GM21360 (cell line): ENCODE measurements around the gene SYNE3.

ENCODE experiments used
- ATAC-seq: cut with Tn5 transposase; IDR thresholded peaks from one replicate; pipeline ENCODE4 v1.9.1; 2021; ENCODE audit warnings: mild to moderate bottlenecking, moderate library complexity; ENCODE audit not compliant: unreplicated experiment

The SYNE3 gene, protein sequence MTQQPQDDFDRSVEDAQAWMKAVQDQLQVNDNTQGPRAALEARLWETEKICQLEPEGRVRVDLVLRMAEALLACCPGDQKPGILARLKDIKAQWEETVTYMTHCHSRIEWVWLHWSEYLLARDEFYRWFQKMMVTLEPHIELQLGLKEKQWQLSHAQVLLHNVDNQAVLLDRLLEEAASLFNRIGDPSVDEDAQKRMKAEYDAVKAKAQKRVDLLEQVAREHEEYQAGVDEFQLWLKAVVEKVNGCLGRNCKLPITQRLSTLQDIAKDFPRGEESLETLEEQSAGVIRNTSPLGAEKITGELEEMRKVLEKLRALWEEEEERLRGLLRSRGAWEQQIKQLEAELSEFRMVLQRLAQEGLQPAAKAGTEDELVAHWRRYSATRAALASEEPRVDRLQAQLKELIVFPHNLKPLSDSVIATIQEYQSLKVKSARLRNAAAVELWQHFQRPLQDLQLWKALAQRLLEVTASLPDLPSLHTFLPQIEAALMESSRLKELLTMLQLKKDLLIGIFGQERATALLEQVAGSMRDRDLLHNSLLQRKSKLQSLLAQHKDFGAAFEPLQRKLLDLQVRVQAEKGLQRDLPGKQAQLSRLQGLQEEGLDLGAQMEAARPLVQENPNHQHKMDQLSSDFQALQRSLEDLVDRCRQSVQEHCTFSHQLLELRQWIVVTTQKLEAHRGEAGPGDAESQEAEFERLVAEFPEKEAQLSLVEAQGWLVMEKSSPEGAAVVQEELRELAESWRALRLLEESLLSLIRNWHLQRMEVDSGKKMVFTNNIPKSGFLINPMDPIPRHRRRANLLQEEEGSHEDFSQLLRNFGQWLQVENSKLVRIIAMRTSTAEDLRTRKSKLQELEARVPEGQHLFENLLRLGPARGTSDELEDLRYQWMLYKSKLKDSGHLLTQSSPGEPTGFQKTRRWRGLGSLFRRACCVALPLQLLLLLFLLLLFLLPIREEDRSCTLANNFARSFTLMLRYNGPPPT

DNA sequence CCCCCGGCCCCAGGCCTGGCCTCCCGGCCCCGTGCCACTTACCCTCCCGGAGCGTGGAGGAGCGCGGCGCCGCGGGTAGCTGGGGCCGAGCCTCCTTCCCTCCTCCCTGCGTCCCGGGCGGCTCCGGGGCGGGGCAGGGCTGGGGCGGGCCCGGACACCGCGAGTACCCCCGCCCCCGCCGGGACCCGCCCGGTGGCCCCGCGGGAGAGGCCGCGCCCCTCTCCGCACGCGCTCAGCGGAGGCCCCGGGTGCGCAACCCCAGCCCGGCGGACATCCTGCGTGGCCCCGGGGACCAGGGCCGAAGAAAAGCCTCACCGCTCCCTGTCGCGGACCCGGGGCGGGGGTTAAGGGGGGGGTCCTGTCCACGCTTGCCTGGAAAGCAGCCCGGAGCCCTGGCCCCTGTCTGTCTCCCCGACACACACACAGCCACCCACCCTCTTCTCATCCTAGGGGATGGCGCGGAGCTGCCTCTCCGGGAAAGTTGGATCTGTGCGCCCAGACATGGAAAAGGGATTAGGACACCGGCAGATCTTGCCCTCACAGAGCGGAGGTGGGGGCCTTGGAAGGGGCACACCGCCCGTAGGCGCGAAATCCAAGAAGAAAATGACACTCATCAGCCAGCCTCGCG, at the start of gene SYNE3:
SYNE3 (minus strand) TSS at position 97 of the 628 bp plus-strand sequence. CDS start 40,829 bp downstream, outside the sequence.
- peak; percentile 40 for ATAC-seq

DNA sequence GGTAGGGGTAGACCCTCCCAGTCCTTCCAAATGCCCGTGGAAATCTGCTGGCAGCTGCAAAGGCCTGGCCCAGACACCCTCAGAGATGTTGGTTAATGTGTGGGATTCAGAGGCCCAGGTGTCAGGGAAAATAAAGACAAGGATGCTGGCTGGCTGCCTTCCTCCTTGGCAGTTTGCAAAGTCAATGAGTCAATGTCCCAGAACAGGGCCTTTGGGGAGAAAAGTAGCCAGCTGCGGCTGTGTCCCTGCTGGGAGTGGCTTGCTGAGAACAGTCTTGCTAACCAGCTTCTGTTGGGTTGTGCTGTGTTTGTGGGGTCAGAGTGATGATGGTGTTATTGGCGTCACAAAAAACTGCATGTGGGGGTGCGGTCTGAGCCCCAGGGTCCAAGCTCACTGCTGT, 47.6 kb upstream of the SYNE3 start:
- no peak for ATAC-seq

DNA sequence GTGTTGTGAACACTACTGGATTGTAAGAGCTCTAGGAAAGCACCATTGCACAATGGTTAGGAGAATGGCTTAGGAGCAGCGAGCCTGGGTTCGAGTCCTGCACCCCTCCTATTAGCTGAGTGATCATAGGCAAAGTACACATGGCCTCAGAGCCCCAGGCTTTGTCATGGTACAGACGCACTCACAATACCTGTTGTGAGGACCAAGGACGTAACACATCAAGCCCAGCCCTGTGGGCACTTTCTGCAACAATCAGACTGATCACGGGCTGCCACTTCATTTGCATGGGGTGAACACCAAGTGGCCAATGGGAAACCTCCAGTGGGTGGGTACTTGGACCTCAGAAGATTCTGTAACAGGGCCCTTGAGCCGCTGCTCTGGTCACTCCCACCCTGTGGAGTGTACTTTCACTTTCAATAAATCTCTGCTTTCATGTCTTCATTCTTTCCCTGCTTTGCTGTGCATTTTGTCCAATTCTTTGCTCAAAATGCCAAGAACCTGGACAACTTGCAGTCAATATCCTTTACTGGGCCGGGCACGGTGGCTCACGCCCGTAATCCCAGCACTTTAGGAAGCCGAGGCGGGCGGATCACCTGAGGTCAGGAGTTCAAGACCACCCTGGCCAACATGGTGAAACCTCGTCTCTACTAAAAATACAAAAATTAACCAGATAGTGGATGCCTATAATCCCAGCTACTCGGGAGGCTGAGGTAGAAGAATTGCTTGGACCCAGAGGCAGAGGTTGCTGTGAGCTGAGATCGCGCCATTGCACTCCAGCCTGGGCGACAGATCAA, 46.6 kb upstream of the SYNE3 start:
- ATAC-seq: no peak

DNA sequence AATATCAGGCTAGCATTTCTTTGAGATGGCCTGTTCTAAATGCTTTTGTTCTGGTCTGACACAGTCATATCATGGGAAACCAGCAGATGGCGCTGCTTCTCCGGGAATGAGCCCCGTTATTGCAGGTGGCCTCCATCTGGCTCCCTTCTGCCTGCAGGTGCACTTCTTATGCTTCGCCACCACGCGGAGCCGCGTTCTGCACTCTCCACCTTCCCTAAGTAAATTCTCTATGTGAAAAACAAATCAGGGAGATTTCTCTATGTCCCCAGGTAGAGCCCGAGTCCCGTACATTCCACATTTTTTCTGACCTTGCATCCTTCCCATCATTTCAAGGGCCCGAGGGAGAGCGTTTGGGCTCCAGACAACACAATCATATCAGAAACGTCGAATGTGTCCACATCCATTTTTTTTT, 44.6 kb upstream of the SYNE3 start:
- ATAC-seq: peak; percentile 82

DNA sequence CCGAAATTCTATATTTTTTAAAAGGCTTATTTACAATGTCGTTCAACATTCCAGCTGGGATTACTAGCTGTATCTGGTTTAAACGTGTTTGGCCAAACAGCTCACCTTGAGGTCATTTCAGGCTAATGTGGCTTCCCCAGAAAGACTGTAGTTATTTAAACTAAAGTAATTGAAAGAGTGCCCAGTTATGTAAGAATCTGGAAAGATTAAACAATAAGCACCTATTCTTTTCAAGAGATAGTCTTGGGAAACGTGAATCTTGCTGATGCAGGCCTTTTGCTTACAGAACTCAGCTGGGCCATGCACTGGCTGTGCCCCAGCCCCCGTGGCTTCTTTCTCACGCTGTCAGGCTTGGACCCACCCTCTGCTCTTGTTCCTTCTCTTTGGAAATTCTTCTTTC, 42.8 kb upstream of the SYNE3 start:
- ATAC-seq: no peak

DNA sequence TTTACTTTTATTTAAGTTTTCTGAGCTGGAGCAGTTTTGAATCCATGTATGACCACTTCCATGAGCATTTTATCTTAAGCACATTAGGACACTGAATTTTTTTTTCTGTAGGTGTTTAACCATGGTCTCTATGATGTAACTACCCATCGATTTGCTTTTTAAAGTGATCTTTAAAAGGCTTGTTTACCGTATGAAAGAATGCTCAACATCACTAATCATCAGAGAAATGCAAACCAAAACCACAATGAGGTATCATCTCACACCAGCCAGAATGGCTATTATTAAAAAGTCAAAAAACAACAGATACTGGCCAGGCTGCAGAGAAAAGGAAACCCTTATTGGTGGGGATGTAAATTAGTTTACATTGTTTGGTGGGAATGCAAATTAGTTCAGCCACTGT, 41.4 kb upstream of the SYNE3 start:
- ATAC-seq: no peak

DNA sequence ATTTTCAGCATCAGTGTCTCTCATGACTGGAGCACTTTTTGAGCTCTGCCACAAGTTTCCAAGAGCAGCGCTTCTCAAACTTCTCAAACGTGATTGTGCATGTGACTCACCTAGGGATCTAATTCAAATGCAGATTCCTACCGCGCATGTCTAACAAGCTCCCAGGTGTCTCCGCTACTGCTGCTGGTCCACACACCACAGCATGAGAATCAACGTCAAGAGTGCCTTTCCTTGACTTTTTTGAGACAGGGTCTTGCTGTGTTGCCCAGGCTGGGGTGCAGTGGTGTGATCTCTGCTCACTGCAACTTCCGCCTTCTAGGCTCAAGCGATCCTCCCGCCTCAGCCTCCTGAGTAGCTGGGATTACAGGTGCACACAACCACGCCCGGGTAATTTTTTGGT, 40.8 kb upstream of the SYNE3 start:
- no peak for ATAC-seq

DNA sequence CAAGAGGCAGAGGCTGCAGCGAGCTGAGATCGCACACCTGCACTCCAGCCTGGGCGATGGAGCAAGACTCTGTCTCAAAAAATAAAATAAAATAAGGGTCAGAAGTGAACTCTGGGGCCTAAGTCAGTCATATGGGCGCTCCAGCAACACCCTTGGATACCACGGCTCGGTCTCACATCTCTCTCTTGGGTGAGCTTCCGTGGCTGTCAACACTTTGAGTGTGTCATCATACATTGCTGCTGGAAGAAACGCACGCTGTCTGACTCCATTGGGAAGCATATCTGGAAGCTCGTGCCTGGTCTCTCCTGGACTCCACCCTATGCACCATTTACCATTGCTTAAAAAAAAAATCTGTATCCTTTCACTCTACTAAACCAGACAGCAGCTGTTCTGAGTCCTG, 38.6 kb upstream of the SYNE3 start:
- no peak for ATAC-seq

DNA sequence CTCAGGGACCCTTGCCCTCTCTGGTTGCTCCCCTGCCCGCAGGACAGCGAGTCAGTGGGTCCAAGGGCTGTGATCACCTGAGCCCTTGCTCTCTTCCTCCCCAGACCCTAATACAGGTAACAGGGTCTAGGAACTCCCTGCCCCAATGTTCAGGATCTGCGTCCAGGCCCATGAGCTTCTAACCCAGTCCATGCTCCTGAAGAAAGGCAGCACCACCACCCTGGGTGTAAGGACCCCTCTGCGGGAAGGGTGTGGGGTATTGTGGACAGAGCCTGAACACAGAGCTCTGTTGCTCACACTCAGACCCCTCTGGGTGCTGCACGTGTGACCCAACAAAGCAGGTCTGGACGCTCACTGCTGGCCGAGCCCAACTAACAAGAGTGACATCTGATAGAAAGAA, 36.7 kb upstream of the SYNE3 start:
- ATAC-seq: no peak

DNA sequence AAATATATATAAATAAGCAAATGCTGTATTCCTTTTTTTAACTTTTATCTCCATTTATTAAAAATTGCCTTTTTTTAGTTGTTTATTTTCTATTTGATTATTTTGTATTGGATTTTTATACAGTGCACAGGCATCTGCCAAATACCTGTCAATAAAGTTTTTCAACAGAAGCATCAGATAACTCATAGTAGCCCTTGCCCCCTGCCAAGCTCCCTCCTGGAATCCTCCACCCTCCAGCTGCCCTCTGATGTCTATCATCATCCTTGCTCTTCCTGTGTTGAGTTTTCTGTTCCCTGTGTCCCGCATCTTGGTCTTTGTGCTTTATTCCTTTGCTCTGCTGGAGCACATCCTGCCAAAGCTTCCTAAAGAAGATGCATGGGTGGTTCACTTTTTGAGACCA, 35.0 kb upstream of the SYNE3 start:
- no peak for ATAC-seq

DNA sequence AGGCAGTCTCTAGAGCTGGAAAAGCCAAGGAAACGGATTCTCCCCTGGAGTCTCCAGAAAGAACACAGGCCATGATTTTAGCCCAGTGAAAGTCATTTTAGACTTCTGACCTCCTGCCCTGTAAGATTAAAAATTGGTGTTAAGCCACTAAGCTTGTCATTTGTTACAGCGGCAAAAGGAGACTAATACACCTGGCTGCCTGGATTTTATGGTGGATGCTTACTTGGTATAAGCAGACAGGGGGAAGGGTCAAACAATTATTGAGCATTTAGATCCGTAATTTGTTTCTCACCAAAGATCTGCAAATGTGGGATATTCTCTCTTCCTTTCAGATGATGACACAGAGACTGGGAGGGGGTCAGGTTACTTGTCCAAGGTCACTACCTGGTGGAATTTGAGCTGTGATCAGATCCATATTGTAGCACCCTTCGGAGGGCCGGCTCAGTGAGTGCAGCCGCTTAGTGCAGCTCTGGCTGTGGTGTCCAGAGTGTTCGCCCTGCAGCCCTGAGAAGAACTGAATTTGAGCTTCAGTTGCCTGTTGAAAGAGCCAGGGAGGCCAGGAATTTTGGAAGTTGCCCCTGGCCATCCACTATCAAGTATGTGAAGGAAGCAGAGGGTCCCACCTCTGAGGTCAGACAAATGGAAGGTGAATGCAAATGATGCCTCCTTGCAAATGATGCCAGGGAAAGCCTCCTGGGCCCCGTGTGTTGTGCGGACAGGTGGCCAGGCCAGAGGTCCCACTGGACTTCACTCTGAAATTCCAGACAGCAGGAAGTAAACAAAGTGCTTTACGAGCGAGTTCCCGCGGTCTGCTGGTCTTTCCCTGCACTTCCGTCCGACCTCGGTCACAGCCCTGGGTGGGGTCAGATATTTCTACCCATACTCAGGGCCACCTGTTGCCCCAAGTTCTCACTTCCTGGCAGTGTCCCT, 33.5 kb upstream of the SYNE3 start:
- no peak for ATAC-seq

DNA sequence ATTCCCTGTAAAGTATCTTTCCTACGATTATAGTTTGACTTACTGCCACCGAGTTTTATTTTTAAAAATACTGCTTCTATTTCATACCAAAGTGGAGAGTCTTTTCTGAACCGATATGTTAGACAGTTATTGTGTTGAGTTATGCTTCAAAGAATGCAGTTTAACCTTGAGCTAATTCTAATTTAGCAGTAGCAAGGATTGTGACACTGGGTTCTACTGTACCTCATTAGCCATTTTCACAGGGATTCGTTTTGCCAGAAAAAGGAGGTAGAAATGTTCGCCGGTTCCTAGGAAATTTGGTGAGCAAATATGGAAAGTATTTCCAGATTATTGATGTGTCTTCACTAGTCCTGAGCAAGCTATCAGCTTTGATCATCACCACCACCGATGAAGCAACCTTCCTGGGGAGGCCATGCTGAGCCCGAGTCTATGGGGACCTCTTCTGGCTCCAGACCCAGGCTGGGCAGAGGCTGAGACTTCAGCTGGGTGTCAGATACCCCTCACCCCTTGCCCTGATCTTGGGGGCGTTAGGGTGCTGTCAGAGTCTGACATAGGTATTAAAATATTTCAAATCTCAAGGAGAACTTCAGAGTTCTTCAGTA, 32.0 kb upstream of the SYNE3 start:
- no peak for ATAC-seq

DNA sequence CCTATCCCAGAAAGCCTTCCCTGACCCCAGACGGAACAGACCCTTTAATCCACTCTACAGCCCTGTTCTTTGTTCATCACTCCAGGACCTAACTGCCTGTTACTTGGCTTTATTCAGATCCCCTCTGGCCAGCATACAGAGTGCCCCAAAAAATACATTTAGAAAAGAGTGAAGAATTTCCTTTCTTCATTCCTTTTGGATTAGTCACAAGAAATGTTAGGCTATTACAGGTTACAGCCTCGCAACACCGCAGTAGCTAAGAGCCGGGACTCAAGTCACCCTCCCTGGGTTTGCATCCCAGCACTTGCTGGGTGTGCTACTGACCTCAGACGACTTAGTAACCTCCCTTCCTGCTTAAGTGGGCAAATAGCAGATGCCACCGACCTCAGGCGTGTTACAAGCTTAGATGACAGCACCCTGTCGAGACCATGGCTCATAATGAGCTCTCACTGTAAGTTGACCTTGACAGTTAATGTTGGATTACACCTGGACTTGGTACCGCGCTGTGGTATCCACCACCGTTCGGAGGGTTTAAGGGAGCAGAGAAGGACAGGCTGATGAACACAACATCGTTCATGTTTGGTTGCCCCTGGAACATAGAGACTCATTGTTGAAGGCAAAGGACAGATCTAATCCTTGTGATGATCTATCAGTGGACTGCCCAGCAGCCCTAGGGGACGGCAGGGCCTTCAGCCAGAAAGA, 31.3 kb upstream of the SYNE3 start:
- ATAC-seq: no peak

DNA sequence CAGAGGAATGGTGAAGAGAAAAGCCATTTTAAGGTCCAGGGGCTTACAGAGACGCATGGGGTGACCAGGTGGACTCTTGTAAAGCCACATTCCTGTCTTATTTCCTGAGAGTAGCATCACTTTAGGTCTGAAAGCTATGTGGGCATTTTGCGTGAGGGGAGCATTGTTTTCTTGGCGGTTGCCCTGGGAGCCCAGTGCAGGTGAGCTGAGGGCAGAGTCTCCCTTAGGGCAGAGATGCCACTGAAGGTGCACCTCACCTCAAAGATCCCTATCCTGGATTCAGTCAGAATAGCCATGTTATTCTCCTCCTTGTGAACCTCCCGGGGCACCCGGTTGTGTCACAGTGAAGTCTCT, 30.8 kb upstream of the SYNE3 start:
- ATAC-seq: no peak

DNA sequence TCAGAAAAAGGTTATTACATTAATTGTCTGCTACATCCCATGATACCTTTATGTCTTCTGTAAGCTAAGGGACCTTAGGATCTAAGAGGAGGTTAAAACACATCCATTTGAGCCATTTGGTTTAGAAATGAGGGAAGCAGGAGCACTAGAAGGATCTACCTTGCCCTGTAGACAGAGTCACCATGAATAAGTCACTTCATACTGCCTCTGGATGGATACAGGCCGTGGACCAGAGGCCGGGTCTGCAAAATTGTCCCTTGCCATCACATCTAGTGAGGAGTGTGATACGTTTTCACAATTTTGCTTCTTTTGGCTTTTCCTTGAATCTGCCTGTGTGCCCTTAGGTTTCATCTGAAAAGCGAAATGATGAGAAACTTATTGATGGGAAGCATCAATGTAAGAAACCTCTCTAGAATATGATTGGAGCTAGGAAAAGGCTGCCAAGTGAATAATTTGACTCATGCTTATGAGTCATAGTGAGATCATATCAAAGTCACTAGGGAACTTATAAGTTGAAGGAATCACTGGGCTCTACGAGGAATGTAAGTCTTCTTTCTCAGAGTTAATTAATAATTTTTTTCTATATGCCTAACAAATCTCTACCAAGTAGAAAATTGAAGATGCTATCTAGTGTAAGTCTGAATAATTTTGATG, 29.2 kb upstream of the SYNE3 start:
- no peak for ATAC-seq

DNA sequence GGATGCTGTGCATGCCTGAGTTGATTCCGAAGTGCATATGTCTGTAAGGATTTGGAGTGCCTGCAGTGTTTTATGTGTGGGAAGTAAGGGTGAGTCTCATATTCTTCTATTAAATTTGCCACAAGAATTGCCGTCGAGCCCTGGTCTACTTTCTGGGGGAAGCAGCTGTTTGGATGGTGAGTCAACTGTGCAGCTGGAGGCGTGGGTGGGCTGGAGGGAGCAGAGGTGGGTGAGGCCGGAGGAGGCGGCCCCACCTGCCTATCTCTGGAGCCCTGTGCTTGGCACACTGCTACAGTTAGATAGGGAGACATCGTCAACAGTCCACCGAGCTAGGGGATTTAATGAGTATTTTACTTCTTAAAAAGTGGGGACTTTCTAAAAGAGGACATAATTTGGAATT, 28.1 kb upstream of the SYNE3 start:
- no peak for ATAC-seq

DNA sequence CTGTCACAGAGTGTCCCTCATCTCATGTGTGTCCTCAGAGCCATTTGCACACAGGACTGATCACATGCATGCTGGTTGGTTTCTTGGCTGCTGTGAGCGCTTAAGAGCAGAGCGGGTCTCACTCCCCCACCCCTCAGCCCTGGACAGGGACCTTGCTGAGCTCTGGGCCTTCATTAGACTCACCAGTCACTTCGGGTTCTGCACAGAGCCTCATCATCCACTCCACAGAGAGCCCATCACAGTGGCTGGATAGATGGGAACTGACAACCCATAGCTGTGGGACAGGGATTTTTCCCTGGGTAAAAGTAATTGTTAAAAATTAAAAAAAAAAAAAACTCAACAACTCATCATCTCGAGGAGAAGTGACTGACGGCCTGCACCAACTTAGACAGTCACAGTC, 26.6 kb upstream of the SYNE3 start:
- ATAC-seq: no peak
